Hematopoietic multipotent progenitor cell treated with erythropoietin and hydrocortisone succinate and interleukin-3 and kit ligand, for 8 days (in vitro differentiated cells): ENCODE measurements around the gene POPDC3.
"Not testable (repeated sequence)": the region's sequence is repeated elsewhere in the genome, so short reads cannot be mapped to it uniquely, and the experiment has no call there.

Source experiments
- DNase-seq: peaks from one replicate; pipeline ENCODE4 v3.0.0-alpha.2; 2015

POPDC3 gene

GRCh38 chr6:105194591-105194990 is 14.8 kb upstream of the POPDC3 start:
- no peak for DNase-seq

GRCh38 chr6:105194106-105194505 is 14.3 kb upstream of the POPDC3 start:
- DNase-seq, result no peak

- no peak for DNase-seq
Measured at GRCh38 chr6:105193647-105194046, 13.8 kb upstream of the POPDC3 start.

GRCh38 chr6:105192707-105193465 is 13.1 kb upstream of the POPDC3 start:
- DNase-seq, result no peak

- no peak for DNase-seq
Measured at GRCh38 chr6:105191351-105191750, 11.5 kb upstream of the POPDC3 start.

- DNase-seq, result no peak
Measured at GRCh38 chr6:105189026-105189820, 9.4 kb upstream of the POPDC3 start.

GRCh38 chr6:105188251-105188650 is 8.4 kb upstream of the POPDC3 start:
- DNase-seq, result no peak

- no peak for DNase-seq
Measured at GRCh38 chr6:105186576-105186975, 6.8 kb upstream of the POPDC3 start.

- DNase-seq, result no peak
Measured at GRCh38 chr6:105184921-105185320, 5.1 kb upstream of the POPDC3 start.

GRCh38 chr6:105181981-105182515 is 2.2 kb upstream of the POPDC3 start:
- no peak for DNase-seq

- no peak for DNase-seq
Measured at GRCh38 chr6:105178636-105179035, 1.2 kb downstream of the POPDC3 start.

- DNase-seq, result no peak
Measured at GRCh38 chr6:105178110-105178509, 1.7 kb downstream of the POPDC3 start.

GRCh38 chr6:105177556-105177955 is 2.3 kb downstream of the POPDC3 start:
- DNase-seq, result no peak

GRCh38 chr6:105174512-105174911 is 5.3 kb downstream of the POPDC3 start:
- no peak for DNase-seq

- not testable (repeated sequence) for DNase-seq
Measured at GRCh38 chr6:105172515-105172914, 7.3 kb downstream of the POPDC3 start.

GRCh38 chr6:105170059-105170458 is 9.8 kb downstream of the POPDC3 start:
- no peak for DNase-seq

- no peak for DNase-seq
Measured at GRCh38 chr6:105167914-105168313, 11.9 kb downstream of the POPDC3 start.

- DNase-seq, result no peak
Measured at GRCh38 chr6:105164418-105164817, 15.4 kb downstream of the POPDC3 start.

GRCh38 chr6:105163183-105163582 is 16.6 kb downstream of the POPDC3 start:
- no peak for DNase-seq

GRCh38 chr6:105162377-105162776 is 17.4 kb downstream of the POPDC3 start:
- no peak for DNase-seq

- DNase-seq, result no peak
Measured at GRCh38 chr6:105161421-105161820, 18.4 kb downstream of the POPDC3 start.

- DNase-seq, result no peak
Measured at GRCh38 chr6:105153676-105154075, 26.1 kb downstream of the POPDC3 start.

GRCh38 chr6:105152880-105153279 is 26.9 kb downstream of the POPDC3 start:
- no peak for DNase-seq

- DNase-seq, result no peak
Measured at GRCh38 chr6:105151644-105152043, 28.2 kb downstream of the POPDC3 start.
